D341Med (cell line): Measurements from ENCODE around the gene MARCHF11.

Source experiments
- DNase-seq: peaks from one replicate; pipeline ENCODE4 v3.0.0; 2012; ENCODE audit warnings: low spot score

Gene MARCHF11

GRCh38 chr5:16051246-16051755 lies 128.3 kb downstream of the MARCHF11 start:
- DNase-seq: no peak

- DNase-seq: no peak
Observed at GRCh38 chr5:16050414-16050813, 129.2 kb downstream of the MARCHF11 start.

GRCh38 chr5:16049761-16050160 lies 129.8 kb downstream of the MARCHF11 start:
- no peak for DNase-seq

- DNase-seq: no peak
Observed at GRCh38 chr5:16048132-16048531, 131.5 kb downstream of the MARCHF11 start.

GRCh38 chr5:16043349-16043965 lies 136.1 kb downstream of the MARCHF11 start:
- DNase-seq: no peak

GRCh38 chr5:16037121-16037845 lies 142.3 kb downstream of the MARCHF11 start:
- DNase-seq: no peak

- no peak for DNase-seq
Observed at GRCh38 chr5:16034319-16035001, 145.1 kb downstream of the MARCHF11 start.

GRCh38 chr5:16033187-16033925 lies 146.2 kb downstream of the MARCHF11 start:
- DNase-seq: no peak

GRCh38 chr5:16028708-16029107 lies 150.9 kb downstream of the MARCHF11 start:
- no peak for DNase-seq

- DNase-seq: no peak
Observed at GRCh38 chr5:16025681-16026080, 153.9 kb downstream of the MARCHF11 start.

- DNase-seq: no peak
Observed at GRCh38 chr5:16018970-16019369, 160.6 kb downstream of the MARCHF11 start.

- DNase-seq: no peak
Observed at GRCh38 chr5:16017720-16018119, 161.9 kb downstream of the MARCHF11 start.
